GM19239 (cell line): ENCODE measurements around the gene PRSS21.

Source experiments
- DNase-seq: peaks from one replicate; pipeline ENCODE4 v3.0.0; 2011; ENCODE audit warnings: low spot score; ENCODE audit not compliant: insufficient read length
- FAIRE-seq: peaks from 2 replicates; lab custom pipeline; 2011; peaks lifted over from hg19 to GRCh38; lab: Jason Lieb, UNC

Gene PRSS21

GRCh38 chr16:2779151-2779920 lies 37.7 kb upstream of the PRSS21 start:
- DNase-seq = no peak
- FAIRE-seq = no peak

GRCh38 chr16:2779978-2780898 lies 36.8 kb upstream of the PRSS21 start:
- FAIRE-seq = no peak

GRCh38 chr16:2782583-2783351 lies 34.3 kb upstream of the PRSS21 start:
- DNase-seq (no peak), FAIRE-seq (no peak)

More at GRCh38 chr16:2779978-2780898, 36.8 kb upstream of the PRSS21 start:
- DNase-seq = no peak

GRCh38 chr16:2783581-2784357 lies 33.3 kb upstream of the PRSS21 start:
- no peak for DNase-seq
- FAIRE-seq = no peak

GRCh38 chr16:2784358-2785100 lies 32.5 kb upstream of the PRSS21 start:
- DNase-seq (no peak), FAIRE-seq (no peak)

- no peak for FAIRE-seq
These were observed 31.7 kb upstream of the PRSS21 start for GRCh38 chr16:2785101-2785991.

GRCh38 chr16:2786061-2786825 lies 30.8 kb upstream of the PRSS21 start:
- FAIRE-seq (no peak), DNase-seq (no peak)

More at GRCh38 chr16:2785101-2785991, 31.7 kb upstream of the PRSS21 start:
- DNase-seq = no peak

GRCh38 chr16:2786826-2787151 lies 30.2 kb upstream of the PRSS21 start:
- no peak for DNase-seq
- no peak for FAIRE-seq

GRCh38 chr16:2787406-2787805 lies 29.6 kb upstream of the PRSS21 start, which contains the start of gene PRSS33:
Gene PRSS33, minus strand, starts transcription at chr16:2787560. Its CDS starts 1,013 bp downstream, at chr16:2786547.
- no peak for DNase-seq
- FAIRE-seq = no peak

GRCh38 chr16:2787961-2788360 lies 29.1 kb upstream of the PRSS21 start:
- FAIRE-seq = no peak
- DNase-seq = no peak

GRCh38 chr16:2790631-2791030 lies 26.4 kb upstream of the PRSS21 start:
- FAIRE-seq = no peak

GRCh38 chr16:2791174-2791573 lies 25.9 kb upstream of the PRSS21 start:
- FAIRE-seq (no peak), DNase-seq (no peak)

More at GRCh38 chr16:2790631-2791030, 26.4 kb upstream of the PRSS21 start:
- DNase-seq = no peak

- FAIRE-seq (no peak), DNase-seq (no peak)
These were observed 24.1 kb upstream of the PRSS21 start for GRCh38 chr16:2792940-2793339.

GRCh38 chr16:2795395-2796143 lies 21.5 kb upstream of the PRSS21 start:
- no peak for FAIRE-seq
- no peak for DNase-seq

GRCh38 chr16:2798723-2799204 lies 18.3 kb upstream of the PRSS21 start:
- DNase-seq (no peak), FAIRE-seq (no peak)

GRCh38 chr16:2799205-2799858 lies 17.7 kb upstream of the PRSS21 start:
- FAIRE-seq (no peak), DNase-seq (no peak)
